SK-N-MC (cell line): ENCODE results near the gene SERPINH1.

Experiments used
- DNase-seq: peaks from one replicate; pipeline ENCODE4 v3.0.0-alpha.2; 2011; ENCODE audit warnings: low read depth, low spot score
- H3K27ac ChIP-seq: fragments of 200-600 bp; sonication (generic); 2 replicates; pipeline ENCODE4 v1.5.1; 2016; ENCODE audit warnings: mixed run types
- H3K36me3 ChIP-seq: fragments of 200-600 bp; sonication (generic); 2 replicates; pipeline ENCODE4 v1.6.1; 2017; ENCODE audit warnings: antibody characterized with exemption, low read length, mixed read lengths; ENCODE audit not compliant: insufficient read depth
- H3K4me3 ChIP-seq: fragments of 200-600 bp; sonication (generic); 2 replicates; pipeline ENCODE4 v1.5.1; 2016
- H3K9ac ChIP-seq: fragments of 200-600 bp; sonication (generic); 2 replicates; pipeline ENCODE4 v1.8.0; 2017; ENCODE audit warnings: mixed run types, mixed read lengths; ENCODE audit not compliant: insufficient read length
- H3K9me3 ChIP-seq: fragments of 200-600 bp; sonication (generic); 2 replicates; pipeline ENCODE4 v1.6.1; 2017; ENCODE audit warnings: low read depth, mild to moderate bottlenecking, antibody characterized with exemption, low read length, moderate library complexity, mixed read lengths
- EZH2 ChIP-seq: fragments of 200-600 bp; sonication (generic); IDR thresholded peaks from one replicate; pipeline ENCODE4 v1.6.1; 2017; ENCODE audit warnings: antibody characterized with exemption
- FOXP2 ChIP-seq: optimal IDR thresholded peaks from 2 replicates; pipeline ENCODE3; 2011; ENCODE audit warnings: mild to moderate bottlenecking, moderate library complexity; ENCODE audit not compliant: insufficient read depth; ENCODE audit errors: extremely low read length, control extremely low read depth
- POLR2AphosphoS5 ChIP-seq: IDR thresholded peaks from 2 replicates; pipeline ENCODE4 v1.6.1; 2012; ENCODE audit warnings: mild to moderate bottlenecking, low read depth, low read length, borderline replicate concordance

The SERPINH1 gene

GRCh38 chr11:75557666-75558494 is 4.2 kb upstream of the SERPINH1 start:
- TF ChIP-seq EZH2 (no peak), POLR2AphosphoS5 (no peak), FOXP2 (no peak)
- Histone ChIP-seq H3K36me3 (no peaks in the 10 kb centered on the region), H3K27ac (peak overlapping the region; percentile 93), H3K9ac (peak overlapping the region; percentile 7), H3K4me3 (no peak overlapping the region), H3K9me3 (no peaks in the 10 kb centered on the region)
- DNase-seq = no peak

- Histone ChIP-seq H3K9ac (peak overlapping the region; percentile 70), H3K4me3 (peak overlapping the region; percentile 60), H3K9me3 (no peaks in the 10 kb centered on the region), H3K27ac (peak overlapping the region; percentile 93), H3K36me3 (peaks cover 5% of the 10 kb centered on the region; the same call in 1 of the 2 replicates)
- TF ChIP-seq FOXP2 = no peak
- no peak for TF ChIP-seq EZH2
- TF ChIP-seq POLR2AphosphoS5 = peak; percentile 68
- peak; percentile 58 for DNase-seq
Measured at GRCh38 chr11:75558939-75559843, 2.9 kb upstream of the SERPINH1 start.

- Histone ChIP-seq H3K27ac (peak overlapping the region; percentile 91), H3K9me3 (no peaks in the 10 kb centered on the region), H3K4me3 (no peak overlapping the region), H3K9ac (peak overlapping the region; percentile 20), H3K36me3 (peaks cover 18% of the 10 kb centered on the region)
- no peak for DNase-seq
- TF ChIP-seq POLR2AphosphoS5 (no peak), EZH2 (no peak), FOXP2 (no peak)
Measured at GRCh38 chr11:75560644-75561043, 1.4 kb upstream of the SERPINH1 start.

- Histone ChIP-seq H3K36me3 (peaks cover 27% of the 10 kb centered on the region), H3K4me3 (peak overlapping the region; percentile 91), H3K27ac (peak overlapping the region; percentile 91), H3K9ac (peak overlapping the region; percentile 87), H3K9me3 (no peaks in the 10 kb centered on the region)
- DNase-seq = no peak
- TF ChIP-seq POLR2AphosphoS5 = no peak; the same call in 1 of the 2 replicates
- TF ChIP-seq EZH2 = no peak
- no peak for TF ChIP-seq FOXP2
Measured at GRCh38 chr11:75561426-75562047, 516 bp upstream of the SERPINH1 start.

- Histone ChIP-seq H3K36me3 (peaks cover 41% of the 10 kb centered on the region), H3K4me3 (peak overlapping the region; percentile 91), H3K27ac (peak overlapping the region; percentile 91), H3K9ac (peak overlapping the region; percentile 87), H3K9me3 (no peaks in the 10 kb centered on the region)
- DNase-seq = no peak
- no peak for TF ChIP-seq EZH2
- no peak; the same call in 1 of the 2 replicates for TF ChIP-seq POLR2AphosphoS5
- no peak for TF ChIP-seq FOXP2
Measured at GRCh38 chr11:75562836-75563484, 907 bp downstream of the SERPINH1 start.

DNA sequence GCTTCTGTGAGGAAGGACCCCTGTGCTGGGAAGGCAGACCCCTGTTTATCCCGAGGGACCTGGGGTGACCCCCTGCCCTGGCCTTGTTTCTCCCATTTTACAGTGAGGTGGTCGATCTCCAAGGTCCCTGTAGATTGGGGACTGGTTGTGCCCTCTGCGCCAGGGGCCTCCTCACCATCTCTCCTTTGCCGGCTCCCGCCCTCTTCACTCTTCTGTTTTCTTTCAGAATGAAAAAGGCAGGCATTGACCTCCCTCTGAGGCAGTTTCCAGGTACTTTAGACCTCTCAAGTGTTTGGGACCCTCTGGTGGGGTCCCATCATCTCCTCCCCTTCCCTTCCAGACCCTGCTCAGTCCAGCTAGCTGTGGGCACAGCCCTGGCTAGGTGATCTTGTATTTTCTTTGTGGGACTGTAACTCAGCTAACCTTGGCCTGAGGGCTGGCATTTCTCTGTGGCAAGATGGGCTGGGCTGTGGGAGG is 1.5 kb downstream of the SERPINH1 start:
- Histone ChIP-seq H3K9me3 (no peaks in the 10 kb centered on the region), H3K9ac (peak overlapping the region; percentile 87), H3K27ac (peak overlapping the region; percentile 91; the same call in 1 of the 2 replicates), H3K4me3 (peak overlapping the region; percentile 91), H3K36me3 (peaks cover 47% of the 10 kb centered on the region)
- no peak for TF ChIP-seq EZH2
- no peak for TF ChIP-seq FOXP2
- TF ChIP-seq POLR2AphosphoS5 = no peak
- no peak for DNase-seq

- no peak for TF ChIP-seq POLR2AphosphoS5
- TF ChIP-seq EZH2 = no peak
- TF ChIP-seq FOXP2 = no peak
- Histone ChIP-seq H3K4me3 (peak overlapping the region; percentile 91), H3K27ac (peak overlapping the region; percentile 91; the same call in 1 of the 2 replicates), H3K9ac (peak overlapping the region; percentile 87), H3K9me3 (no peaks in the 10 kb centered on the region), H3K36me3 (peaks cover 52% of the 10 kb centered on the region)
- DNase-seq = no peak
Measured at GRCh38 chr11:75563978-75564552, 2.0 kb downstream of the SERPINH1 start.

GRCh38 chr11:75565221-75565814 is 3.3 kb downstream of the SERPINH1 start:
- H3K27ac ChIP-seq = no peak overlapping the region
- H3K9ac ChIP-seq = no peak overlapping the region
- TF ChIP-seq POLR2AphosphoS5 = no peak
- no peak for TF ChIP-seq EZH2
- no peak for TF ChIP-seq FOXP2
- H3K4me3 ChIP-seq = peak overlapping the region; percentile 91
- no peaks in the 10 kb centered on the region for H3K9me3 ChIP-seq
- no peak for DNase-seq
- H3K36me3 ChIP-seq = peaks cover 64% of the 10 kb centered on the region
